ENCODE measurements around the gene INTS1.

INTS1 gene

DNA sequence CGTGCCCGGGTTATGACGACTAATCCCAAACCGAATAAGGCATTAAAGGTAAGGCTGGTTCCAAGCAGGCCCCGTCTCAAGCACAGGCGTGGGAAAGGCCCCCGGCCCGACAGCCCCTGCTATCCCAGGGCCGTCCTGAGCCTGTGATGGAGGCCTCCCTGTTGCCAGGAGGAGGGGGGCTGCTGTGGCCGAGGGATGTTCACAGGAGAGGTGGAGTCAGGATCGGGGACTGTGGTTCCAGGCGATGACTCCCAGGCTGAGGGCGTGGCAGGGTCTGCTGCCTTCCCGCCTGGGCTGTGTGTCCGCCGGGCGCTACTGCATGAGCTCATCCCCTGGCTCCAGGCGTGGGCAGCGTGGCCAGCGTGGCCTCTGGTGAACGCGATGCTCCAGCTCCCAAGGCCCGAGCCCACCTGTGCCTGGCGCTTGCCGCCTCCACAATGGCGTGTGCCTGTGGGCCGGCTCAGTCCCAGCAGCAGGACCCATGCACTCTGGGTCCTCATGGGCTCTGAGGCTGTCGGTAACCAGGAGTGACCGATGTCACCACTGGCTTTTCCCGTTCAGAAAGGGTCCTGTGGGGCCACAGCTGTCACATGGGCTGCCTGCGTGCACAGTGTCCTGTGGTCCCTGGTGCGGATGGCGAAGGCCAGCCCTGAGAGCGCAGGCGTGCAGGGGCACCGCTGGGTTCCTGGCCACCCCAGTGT, 35.1 kb upstream of the INTS1 start:
- H3K36me3 ChIP-seq (replicated peaks), result peaks cover 47% of the 10 kb centered on the region
- TF ChIP-seq, protein P1, sequence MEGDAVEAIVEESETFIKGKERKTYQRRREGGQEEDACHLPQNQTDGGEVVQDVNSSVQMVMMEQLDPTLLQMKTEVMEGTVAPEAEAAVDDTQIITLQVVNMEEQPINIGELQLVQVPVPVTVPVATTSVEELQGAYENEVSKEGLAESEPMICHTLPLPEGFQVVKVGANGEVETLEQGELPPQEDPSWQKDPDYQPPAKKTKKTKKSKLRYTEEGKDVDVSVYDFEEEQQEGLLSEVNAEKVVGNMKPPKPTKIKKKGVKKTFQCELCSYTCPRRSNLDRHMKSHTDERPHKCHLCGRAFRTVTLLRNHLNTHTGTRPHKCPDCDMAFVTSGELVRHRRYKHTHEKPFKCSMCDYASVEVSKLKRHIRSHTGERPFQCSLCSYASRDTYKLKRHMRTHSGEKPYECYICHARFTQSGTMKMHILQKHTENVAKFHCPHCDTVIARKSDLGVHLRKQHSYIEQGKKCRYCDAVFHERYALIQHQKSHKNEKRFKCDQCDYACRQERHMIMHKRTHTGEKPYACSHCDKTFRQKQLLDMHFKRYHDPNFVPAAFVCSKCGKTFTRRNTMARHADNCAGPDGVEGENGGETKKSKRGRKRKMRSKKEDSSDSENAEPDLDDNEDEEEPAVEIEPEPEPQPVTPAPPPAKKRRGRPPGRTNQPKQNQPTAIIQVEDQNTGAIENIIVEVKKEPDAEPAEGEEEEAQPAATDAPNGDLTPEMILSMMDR (IDR thresholded peaks at IDR 0.05; ENCODE audit: low read depth, low read length, missing control alignments), result no peak
- in situ Hi-C loops (cut with HindIII; ENCODE audit: low pct_ligation_motif_present, low sequenced_read_pairs), result no loop called here
- DNase-seq, result peak; percentile 61
- no peak overlapping the region for H3K4me3 ChIP-seq (ENCODE audit: low read depth, low read length)
- peak overlapping the region; percentile 99 for H3K27ac ChIP-seq
- H3K27me3 ChIP-seq (replicated peaks), result no peaks in the 10 kb centered on the region

DNA sequence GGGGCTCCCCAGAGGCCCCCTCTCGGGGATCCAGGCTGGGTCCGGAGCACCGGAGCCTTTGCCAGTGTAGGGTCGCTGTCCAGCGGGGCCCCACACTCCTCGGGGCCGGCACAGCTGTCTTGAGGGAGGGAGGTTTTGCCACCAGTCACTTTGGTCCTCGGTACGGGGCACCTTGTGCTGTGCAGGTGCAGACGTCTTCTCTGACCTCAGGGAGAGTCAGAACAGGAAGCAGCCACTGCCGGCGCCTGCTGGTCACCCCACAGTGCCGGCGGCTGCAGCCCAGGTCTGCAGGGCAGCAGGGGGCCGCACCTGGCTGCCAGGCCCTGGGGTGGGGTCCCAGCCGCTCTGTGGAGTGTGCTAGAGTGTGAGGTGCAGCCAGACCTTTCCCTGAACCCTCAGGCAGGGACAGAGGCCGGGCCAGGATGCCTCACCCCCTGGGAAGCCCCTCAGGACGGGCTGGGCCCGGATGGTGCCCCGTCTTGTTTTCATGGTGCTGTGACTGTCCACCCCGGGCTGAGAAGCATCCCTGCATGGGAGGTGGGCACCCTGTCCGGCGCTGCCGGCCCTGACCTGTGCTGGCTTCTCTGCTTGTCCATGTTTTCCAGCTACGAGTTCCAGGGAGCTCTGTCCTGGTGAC, 34.5 kb upstream of the INTS1 start:
- peak overlapping the region; percentile 99 for H3K27ac ChIP-seq
- peaks cover 43% of the 10 kb centered on the region for H3K36me3 ChIP-seq (replicated peaks)
- DNase-seq, result no peak
- in situ Hi-C loops (cut with HindIII; ENCODE audit: low pct_ligation_motif_present, low sequenced_read_pairs), result no loop called here
- peak overlapping the region; percentile 55 for H3K4me3 ChIP-seq (ENCODE audit: low read depth, low read length)
- TF ChIP-seq, protein P1 (IDR thresholded peaks at IDR 0.05; ENCODE audit: low read depth, low read length, missing control alignments), result no peak
- H3K27me3 ChIP-seq (replicated peaks), result no peaks in the 10 kb centered on the region

DNA sequence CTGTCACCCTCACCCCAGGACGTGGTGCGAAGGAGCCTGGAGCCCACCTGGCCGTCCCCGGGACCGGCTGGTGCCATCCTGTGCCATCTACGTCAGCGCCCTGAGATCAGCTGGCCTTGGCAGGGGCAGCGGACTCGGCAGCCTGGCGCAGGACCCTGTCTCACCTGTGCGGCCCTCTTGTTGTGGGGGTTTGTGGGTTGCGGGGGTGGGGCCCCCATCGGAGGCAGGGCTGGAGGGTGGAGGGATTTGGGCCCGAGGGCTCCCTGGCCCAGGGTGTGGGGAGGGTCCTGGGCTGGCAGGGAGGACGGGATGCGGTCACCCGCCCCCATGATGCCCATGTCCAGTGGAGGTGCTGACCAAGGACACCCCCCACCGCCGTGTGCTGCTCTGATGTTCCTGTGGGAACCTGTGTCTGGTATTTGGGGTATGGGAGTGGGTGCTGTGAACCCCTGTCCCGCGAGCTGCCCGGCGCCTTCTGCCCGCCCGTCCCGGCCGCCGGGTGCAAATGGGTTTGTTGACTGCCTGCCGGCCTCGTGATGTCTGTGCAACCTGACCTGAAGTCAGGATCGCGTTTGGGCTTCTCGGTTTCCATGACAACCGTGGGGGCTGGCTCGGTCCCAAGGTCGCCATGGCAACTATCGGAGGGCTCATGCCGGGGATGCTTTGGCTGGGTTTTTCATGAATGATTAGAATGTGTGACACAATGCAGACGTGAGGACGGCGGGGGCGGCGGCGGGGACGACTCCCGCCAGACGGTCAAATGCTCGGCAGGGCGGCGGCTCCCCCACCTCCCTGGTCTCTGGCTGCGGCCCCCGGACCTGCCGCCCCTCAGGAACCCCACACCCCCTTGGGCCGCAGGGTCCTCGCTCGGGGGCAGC, 33.6 kb upstream of the INTS1 start:
- TF ChIP-seq, protein P1 (IDR thresholded peaks at IDR 0.05; ENCODE audit: low read depth, low read length, missing control alignments), result no peak
- Histone ChIP-seq H3K27ac (peak overlapping the region; percentile 99), H3K27me3 (replicated peaks) (no peaks in the 10 kb centered on the region), H3K4me3 (ENCODE audit: low read depth, low read length) (peak overlapping the region; percentile 55), H3K36me3 (replicated peaks) (peaks cover 37% of the 10 kb centered on the region)
- peak; percentile 100 for DNase-seq
- in situ Hi-C loops (cut with HindIII; ENCODE audit: low pct_ligation_motif_present, low sequenced_read_pairs), result no loop called here

- Histone ChIP-seq H3K4me3 (ENCODE audit: low read depth, low read length) (peak overlapping the region; percentile 55), H3K27ac (peak overlapping the region; percentile 99), H3K27me3 (replicated peaks) (no peaks in the 10 kb centered on the region), H3K36me3 (replicated peaks) (peaks cover 31% of the 10 kb centered on the region)
- in situ Hi-C loops (cut with HindIII; ENCODE audit: low pct_ligation_motif_present, low sequenced_read_pairs), result no loop called here
- DNase-seq, result peak; percentile 99
- TF ChIP-seq, protein P1 (IDR thresholded peaks at IDR 0.05; ENCODE audit: low read depth, low read length, missing control alignments), result no peak
Measured at GRCh38 chr7:1536743-1537534, 32.8 kb upstream of the INTS1 start.

DNA sequence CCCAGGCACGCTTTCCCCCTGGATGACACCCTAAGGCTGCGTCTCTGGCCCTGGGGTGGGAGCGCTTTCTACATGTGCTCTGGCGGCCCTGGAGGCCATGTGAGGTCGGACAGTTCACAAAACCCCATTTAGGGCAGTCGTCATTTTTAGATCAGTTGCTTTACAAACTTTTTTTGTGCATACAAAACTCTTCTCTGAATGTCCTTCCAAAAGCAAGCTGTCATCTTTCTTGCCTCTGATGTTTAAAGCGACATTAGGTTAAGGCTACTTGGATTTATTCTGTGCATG, 32.2 kb upstream of the INTS1 start:
- TF ChIP-seq, protein P1 (IDR thresholded peaks at IDR 0.05; ENCODE audit: low read depth, low read length, missing control alignments), result no peak
- Histone ChIP-seq H3K36me3 (replicated peaks) (peaks cover 28% of the 10 kb centered on the region), H3K4me3 (ENCODE audit: low read depth, low read length) (no peak overlapping the region), H3K27ac (peak overlapping the region; percentile 99), H3K27me3 (replicated peaks) (no peaks in the 10 kb centered on the region)
- in situ Hi-C loops (cut with HindIII; ENCODE audit: low pct_ligation_motif_present, low sequenced_read_pairs), result no loop called here
- no peak for DNase-seq
